Bone marrow (tissue), 2 donors: ENCODE results near the gene FOXO3.
A peak's percentile ranks its signal among the peaks of the same experiment; 100 is the strongest.

Source experiments
- DNase-seq, 2 donors: peaks; one replicate each; lab custom pipeline; 2025; lab: John Stamatoyannopoulos, UW

The FOXO3 gene

DNA sequence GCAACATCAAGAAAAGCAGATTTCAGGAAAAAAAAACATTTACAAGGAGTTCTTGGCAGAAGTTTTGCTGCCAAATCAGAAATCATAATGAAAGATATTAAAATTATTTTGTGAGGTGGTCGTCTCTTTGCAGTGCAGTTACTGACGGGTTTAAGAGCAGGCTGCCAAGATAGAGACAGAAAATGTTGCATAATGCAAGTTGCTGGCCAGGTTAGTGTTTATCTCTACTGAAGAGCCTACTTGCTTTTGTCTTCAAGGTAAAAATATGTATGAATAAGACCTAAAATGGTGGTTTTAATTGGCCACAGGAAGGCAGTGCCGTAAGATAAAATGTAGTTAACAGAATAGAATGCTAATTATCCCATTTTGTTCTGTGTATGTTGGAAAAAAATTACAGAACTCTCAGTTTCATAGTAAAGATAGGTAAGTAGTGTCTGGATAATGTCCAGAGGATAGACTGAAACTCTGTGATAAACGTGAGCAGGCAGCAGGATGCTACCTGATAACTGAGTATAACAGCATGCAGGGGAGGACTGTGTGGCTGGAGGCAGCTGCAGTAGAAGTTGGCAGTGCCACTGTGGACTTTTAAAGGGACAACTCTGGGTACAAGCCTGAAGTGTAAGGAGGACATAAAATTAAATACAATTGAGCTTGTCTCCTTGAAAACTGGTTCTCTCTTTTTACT is 13.9 kb downstream of the FOXO3 start:
- DNase-seq: no peak

DNA sequence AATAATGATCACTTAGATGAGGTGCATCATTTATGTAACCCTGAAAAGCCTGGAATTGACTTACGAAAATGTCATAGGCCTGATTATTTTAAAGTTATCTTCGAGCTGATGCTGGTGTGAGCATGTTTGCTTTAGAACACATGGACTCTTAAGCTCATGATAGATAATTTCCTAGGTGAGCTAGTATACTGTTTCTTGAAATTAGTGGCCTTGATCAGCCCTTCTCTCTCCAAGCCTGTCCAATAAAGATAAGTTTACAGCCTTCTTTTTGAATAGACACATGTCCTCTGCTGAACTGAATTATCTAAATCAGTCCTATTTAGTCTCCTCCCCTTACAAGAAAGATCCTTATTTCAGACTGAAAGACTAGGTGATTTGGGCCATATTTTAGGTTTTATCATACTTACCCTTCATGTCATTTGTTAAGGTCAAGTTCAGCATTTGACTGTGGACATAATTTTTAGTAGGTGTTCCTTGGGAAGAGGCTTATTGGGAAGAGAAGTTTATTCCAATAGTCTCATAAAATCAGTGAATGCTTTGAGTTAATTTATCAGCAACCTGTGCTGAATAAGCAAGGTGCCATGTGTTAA is 15.3 kb downstream of the FOXO3 start:
- no peak for DNase-seq

DNA sequence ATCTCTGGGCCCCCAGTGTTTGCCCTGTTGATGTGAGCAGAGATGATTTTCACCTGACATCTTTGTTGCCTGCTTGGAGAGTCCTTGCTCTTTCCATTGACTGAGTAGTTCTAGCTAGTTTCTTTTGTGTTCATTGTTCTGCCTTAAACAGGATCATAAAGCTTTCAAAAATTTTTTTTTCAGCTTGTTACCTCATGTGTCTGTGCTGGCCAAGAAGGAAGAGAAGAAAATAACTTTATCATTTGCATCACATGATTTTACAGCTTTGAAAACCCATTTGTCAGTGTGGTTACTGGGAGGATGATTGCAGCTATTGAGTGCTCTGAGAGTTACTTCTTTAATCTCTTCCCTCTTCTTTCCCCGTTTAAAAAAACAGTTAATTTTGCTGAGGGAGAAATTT is 16.0 kb downstream of the FOXO3 start:
- peak in 1 of 2 donors; percentile 51 for DNase-seq

DNA sequence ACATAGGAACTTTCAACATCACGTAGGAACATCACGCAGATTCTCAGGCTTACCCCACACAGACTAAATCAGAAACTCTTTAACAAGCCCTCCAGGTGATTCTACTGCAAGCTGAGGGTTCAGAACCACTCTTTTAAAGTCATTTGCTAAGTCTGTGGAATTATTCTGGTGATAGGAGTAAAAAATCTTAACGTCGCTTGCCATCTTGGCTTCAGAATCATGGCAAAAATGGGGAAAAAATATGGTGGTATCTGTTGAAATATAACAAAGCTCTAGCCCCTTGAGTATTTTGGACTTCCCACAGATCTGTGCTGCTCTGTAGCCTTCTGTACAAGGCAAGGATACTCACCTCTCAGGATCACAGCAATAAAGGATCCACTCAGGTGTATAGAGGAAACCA is 17.4 kb downstream of the FOXO3 start:
- DNase-seq: no peak

DNA sequence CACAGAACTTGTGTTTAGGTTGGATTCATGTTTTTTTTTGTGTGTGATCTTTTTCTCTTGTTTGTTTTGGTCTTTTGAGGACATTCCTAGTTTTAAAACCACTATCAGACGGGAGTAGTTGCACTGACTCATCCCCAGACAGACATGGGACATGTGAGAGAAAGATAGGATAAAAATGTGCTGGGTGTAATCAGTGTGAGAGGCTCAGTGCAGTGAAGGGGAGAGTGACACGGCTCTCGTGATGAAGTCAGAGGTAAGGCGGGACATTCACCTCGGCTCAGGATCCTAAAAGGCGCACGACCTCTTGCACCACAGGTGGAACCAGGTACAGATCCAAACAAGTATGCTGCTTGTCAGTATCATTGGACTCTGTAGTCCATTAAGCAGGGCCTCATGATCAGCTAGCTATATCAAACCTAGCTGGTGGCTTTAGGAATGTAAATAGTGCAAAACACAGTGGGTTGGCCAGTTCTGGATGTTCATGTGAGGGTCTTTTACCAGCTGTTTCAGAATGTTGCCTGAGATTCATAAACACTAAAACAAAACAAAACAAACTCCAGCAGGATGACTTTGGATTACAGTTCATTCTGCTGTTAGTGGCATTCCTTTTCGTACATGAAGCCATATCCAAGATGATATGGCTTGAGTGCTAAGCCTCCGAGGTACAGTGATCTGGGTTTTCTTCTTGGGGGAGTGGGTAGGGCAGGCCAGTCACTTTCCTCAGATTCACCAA is 18.0 kb downstream of the FOXO3 start:
- DNase-seq: no peak

DNA sequence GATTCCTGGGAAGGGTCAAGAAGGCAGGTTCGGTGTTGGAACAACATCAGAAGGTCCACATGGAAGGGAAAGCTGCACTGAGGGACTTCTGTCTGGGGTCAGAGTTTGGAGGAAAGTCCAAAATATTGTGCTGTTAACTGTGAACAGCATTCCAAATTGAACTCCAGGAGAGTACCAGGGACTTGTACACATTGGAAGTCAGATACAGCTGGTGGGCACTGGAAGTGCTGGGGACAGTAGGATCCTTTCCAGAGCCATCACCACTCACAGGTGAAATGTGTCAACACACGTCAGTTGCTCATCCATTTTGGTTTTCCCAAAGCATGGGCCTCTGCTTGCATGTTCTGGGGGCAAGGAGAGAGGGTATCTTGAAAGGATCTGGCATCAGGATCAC is 18.6 kb downstream of the FOXO3 start:
- DNase-seq: no peak

DNA sequence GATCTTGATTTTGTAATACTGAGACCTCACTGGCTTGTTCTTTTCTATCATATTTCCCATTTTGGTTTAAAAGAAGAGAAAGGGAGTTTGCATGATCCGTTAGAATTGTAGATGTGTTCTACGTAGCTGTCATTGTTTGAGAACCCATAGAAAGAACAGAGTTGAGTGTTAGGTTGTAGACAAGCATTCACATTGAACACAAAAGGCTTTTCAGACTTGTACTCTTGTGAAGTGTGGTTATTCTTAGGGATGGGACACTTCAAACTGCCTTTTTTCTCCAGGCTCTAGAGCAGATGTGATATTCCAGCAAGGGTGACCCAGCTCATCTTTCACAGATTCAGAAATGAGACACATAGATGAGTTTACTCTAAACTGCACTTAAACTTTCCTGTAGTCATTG is 19.9 kb downstream of the FOXO3 start:
- DNase-seq: no peak

DNA sequence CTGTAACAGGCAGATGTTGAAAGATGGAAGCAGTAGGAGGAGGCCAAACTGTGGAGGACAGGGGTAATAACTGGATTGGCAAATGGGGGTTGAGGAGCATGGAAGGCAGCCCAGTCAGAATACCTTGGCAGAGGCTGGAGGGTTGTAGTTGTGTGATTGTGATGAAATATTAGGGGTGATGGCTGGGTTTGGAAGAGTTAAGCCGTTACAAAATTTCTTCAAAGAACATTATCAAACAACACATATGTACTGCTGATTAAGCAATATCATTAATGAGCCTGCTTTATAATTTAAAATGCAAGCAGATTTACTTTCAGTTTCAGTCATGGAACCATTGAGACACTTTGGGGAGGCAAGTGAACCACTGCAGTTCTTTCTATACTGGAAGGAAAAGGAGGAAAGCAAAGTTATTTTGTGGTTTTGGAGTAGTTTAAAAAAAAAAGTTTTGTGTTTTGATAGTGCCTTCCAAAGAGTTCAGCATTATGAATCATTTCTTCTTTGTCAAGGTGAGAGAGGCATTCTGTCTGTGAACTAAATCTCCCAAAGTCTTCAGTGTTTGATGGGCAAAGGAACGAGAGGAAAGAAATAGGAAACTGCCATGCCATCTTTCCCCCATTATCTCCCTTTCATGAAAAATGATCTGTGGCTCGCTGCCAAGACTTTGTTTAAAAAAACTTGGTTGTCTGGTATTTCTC is 20.7 kb downstream of the FOXO3 start:
- peak in 1 of 2 donors; percentile 57 for DNase-seq

DNA sequence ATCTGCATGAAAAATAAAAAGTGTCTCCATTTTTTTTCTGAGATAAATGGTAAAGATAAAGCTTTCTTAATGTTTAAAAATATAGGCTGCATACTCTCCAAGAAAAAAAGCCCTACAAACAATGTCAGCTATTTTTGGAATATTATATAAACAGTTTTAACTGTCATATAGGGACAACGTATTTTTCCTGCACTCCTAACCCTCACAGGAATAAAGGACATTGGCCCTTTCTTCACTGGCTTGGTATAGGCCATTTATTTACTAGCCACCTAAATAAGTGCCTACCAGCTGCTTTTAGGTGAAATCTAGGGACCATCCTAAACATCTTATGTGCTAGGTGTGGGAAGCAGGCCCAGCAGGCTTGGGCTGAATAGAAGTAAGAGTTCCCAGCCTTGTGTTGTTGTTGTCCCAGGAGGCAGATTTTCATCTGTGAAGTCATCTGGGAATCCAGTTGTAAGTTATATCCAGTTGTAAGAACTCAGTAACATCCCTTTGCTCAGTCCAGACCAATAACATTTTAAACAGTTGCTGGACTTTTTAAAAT is 21.3 kb downstream of the FOXO3 start:
- DNase-seq: no peak

DNA sequence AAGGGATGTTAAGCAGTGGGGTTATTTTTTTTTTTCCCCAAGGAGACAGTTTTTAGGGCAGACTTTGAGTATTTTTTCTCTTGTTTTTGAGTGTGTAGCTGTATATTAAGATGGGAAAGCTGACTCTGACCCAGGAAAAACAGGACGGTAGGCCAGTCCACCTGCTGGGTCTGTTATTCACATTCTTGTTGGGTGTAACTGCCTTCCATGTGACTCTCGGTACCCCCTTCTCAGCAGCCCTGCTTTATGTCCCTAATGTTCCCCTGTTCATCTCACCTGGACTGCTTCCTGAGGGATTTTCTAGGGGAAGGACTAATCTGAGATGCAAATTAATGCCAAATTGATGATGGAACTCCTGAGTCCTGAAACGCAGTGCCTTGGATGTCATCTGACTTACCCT is 21.9 kb downstream of the FOXO3 start:
- no peak for DNase-seq

DNA sequence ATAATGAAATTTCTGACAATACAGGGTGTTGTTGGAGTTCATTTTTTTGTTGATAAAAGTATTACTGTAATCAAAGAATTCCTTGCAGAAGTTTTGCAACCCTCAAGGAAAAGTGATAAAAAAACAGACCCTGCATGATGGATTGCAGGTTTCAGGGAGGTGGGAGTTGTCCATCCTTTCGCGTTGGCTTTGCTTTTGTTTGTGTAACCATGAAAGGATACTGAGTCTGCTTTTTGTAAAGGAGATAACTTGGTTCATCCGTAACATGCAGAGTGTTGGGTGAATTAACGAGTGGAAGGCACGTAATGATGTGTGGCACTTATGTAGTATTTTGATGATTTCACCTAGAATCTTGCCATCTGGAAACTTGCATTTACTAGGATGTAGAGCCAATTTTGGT is 23.6 kb downstream of the FOXO3 start:
- no peak for DNase-seq

DNA sequence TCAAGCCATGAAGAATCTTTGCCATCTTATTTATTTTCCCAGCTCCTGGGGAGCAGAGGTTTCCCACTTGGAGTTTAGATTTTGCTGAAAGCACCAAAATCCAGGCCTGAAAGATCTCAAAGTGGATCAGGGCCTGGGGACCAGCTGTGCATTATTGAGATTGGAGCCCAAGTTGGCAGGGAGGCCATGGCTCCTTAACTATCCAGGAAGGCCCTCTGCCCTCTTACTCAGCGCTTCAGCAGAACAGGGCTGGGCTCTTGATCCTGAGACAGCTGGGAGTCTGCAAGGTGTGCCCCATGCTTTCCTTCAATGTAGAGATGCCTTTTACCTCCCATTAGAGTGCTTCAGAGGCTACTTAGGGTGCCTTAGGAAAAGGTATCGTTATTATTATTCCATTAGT is 24.6 kb downstream of the FOXO3 start:
- no peak for DNase-seq

DNA sequence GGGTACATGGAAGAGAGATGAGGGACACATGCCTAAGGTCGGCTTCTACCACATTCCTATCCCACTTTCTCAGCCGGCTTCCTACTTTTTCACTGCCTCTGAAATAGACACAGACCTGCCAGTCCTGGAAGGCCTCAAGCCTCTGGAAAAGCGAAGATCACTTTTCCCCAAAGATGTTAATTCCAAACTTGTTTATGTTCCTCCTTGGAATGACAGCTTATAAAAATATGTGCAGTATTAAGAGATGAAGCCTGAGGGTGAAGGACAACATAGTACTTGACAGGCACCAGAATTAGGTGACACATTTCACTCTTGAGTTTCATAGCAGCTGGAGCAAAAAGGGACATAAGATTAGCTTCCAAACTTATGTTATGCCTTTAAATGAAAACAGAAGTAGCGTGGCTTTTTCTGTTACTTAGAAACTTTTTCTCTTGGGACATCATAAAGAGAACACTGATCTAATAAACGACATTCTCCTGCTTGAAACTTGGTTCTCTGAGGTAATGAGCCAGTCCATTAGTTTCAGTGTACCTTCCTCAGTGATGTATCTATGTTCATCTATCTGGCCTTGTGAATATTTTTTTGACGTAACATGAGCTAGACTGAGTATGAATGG is 25.3 kb downstream of the FOXO3 start:
- DNase-seq: no peak

DNA sequence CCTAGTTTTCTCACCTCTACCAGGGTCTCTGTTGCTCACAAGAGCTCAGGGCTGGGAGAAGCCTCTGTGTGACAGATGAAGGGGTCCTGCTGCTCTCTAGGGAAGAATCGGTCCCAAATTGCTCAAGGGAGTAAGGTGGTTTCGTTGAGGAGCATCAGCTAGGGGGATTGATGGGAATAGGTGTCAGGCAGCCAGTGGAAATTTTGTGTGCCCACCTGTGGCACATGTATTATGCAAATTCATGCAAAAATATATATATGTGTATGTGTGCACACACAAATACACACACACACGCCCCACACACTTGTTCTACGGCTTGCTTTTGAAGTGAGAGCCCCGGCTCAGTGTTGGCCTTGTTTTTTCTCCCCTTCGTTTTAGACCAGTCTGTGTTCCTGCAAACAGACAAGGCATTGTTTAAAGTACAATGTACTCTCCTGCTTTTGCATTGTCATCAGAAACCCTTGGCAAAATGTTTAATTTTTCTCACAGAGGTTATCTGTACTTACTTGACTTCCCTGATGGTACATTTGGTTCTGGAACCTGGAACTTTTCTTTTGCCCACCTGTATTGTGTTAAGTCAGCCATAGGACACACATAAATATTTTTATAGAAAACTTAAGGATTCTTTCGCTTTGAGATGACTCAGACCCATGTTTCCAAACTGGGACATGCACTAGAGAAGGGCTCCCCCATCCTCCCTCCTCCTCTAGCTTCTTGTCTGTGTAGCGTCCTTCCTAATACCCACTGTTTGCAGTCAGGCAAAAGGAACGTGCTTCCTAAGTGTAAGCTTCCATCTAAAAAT is 26.7 kb downstream of the FOXO3 start:
- no peak for DNase-seq

DNA sequence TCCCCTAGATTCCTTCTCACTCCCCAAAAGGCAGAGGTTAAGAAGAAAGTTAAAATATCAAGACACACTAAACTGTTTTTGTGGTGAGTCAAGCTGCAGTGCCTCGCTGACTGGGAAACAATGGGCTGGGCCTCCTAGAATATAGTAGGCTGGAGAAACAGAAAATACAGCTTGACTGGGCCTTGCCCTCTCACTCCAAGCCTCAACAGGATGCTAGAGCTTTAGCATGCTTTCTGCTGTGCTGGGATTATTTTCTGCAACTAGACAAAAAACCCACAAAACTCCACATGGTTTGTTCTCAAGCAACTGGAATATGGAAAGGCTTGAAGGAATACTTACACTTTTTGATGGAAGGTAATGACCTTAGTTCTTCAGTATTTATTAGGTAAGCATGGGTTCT is 27.9 kb downstream of the FOXO3 start:
- DNase-seq: no peak

DNA sequence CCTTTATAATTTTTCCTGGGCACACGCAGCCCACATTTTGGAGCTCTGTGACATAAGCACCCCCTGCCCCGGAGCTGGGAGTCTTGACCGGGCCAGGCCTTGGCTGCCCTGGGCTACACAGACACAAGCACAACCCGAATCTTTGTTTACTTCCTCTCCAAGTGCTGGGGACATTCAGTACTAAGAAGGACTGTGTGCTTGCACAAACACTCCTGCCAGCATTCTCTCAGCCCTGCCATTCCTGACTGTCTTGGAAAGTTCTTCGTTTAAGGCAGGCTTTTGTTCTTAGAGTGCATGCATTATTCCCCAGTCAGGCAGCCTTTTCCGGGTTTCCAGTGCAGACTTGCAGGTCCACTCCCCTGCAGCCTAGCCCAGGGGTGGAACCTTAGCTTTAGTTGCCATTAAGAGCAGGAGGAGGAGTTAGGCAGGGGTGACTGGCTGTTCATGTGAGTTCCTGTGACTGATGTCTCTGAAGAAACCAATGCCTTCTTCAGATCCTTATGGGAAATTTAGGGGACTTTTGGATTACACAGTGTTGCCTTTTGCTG is 28.6 kb downstream of the FOXO3 start:
- no peak for DNase-seq

DNA sequence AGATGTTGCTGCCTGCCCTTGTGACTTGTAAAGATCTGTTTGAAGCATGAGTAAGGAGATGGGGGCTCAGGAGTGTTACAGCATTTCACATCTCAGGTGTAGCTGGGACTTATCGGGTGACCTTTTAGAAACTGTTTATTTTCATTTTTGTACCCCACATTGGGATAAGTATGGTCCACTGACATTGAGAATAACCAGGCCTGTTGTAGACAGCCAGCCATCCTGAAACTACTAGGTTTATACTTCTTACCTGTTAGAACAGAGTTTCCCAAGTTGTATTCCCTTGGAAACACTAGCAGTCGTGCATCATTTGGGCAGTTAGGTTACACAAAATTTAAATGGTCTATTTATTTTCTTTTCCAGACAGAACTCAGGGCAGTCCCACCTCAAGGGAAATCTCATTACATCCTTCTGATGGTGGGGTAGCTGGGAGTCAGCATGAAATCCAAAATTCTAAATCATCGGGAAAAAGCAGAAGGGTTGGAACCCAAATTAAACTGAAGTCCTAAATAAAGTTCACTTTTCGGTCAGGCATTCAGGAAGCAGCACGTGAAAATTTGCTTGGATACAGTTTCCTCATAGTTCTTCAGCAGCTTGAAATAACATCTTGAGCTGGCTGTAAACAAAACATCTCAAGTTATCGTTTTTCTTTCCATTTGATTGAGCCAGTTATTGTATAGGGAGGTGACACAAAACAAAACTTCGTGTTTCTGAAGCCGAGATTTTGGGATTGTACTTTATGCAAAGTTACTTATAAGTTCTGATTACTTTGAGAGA is 30.5 kb downstream of the FOXO3 start:
- no peak for DNase-seq

DNA sequence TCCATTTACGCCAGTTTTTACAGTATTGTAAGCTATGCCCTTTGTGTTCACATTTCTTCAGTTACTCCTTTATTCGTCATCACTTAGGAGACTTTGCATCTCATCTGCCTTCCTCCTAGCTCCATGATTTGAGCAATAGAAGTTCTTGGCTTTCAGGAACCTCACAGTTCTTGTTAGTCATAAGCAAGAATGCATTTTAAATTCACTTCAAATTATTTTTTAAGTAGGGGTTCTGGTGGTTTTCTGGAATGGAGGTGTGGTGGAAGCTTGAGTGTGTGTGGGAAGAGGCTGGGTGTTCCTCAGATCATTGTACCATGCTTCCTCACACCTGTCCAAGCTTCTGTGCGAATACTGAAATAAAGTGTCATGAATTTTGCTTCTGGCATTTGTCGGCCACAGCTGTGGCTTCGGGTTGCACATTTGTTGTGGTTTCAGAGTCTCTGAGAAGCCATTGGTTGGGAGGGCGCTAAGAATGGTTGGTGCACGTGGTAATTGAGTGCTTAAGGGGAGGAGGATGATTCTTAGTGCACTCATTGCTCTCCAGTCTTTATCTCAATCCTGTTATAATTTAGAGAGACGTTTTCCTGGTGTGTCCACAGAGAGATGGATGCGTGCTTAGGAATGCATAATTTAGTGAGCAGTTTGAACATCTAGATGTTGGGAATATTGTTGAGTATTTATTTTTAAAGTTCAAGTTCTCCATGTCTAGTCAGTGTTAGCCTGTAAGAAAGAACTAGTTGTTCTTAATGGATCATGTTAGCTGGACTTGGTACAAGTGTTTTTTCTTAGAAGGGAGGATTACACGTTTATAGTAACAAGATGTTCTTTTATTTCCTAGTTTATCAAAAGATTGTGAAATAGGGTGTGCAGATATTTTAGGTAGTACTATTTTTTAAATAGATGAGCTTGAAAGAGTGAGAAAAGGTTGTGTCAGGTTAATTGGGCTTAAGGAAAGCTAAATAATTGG is 31.9 kb downstream of the FOXO3 start:
- DNase-seq: peak in 1 of 2 donors; percentile 44

DNA sequence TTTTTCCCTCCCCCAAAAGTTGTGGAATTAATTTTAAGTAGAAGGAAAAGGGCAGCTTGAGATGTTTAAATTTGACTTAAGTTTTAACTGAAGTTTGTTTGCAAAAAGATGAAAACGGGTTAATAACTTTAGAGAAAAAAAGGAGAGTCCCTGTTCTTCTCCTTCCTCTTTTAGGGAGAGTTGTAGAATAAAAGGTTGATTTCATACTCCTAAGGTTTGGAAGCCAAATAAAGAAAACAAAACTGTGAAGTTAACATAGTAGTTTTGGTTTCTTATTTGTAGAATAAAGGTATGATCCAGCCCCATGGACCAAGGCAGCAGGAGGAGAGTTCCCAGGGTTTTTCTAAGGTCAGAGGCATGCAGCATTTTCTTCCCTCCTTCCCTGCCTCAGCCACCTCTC is 33.4 kb downstream of the FOXO3 start:
- DNase-seq: no peak
